GM19238 (cell line): ENCODE measurements around the gene AGPAT3.

Experiments used
- DNase-seq: peaks from one replicate; pipeline ENCODE4 v3.0.0; 2011; ENCODE audit warnings: low spot score; ENCODE audit not compliant: insufficient read length

The AGPAT3 gene

GRCh38 chr21:43905726-43906455 lies 40.9 kb downstream of the AGPAT3 start:
- DNase-seq = no peak

GRCh38 chr21:43906585-43907370 lies 41.8 kb downstream of the AGPAT3 start:
- DNase-seq = no peak

- DNase-seq = no peak
Measured at GRCh38 chr21:43907751-43908150, 42.7 kb downstream of the AGPAT3 start.

GRCh38 chr21:43908167-43908566 lies 43.1 kb downstream of the AGPAT3 start:
- no peak for DNase-seq

- no peak for DNase-seq
Measured at GRCh38 chr21:43909741-43910400, 44.8 kb downstream of the AGPAT3 start.

GRCh38 chr21:43910460-43910859 lies 45.4 kb downstream of the AGPAT3 start:
- no peak for DNase-seq

GRCh38 chr21:43911015-43911934 lies 46.3 kb downstream of the AGPAT3 start:
- no peak for DNase-seq

GRCh38 chr21:43911935-43912487 lies 47.0 kb downstream of the AGPAT3 start:
- no peak for DNase-seq

GRCh38 chr21:43912500-43912899 lies 47.5 kb downstream of the AGPAT3 start:
- DNase-seq = no peak

- DNase-seq = no peak
Measured at GRCh38 chr21:43912910-43913309, 47.9 kb downstream of the AGPAT3 start.

GRCh38 chr21:43913928-43914327 lies 48.9 kb downstream of the AGPAT3 start:
- no peak for DNase-seq

- no peak for DNase-seq
Measured at GRCh38 chr21:43916076-43916475, 51.1 kb downstream of the AGPAT3 start.

GRCh38 chr21:43916691-43917514 lies 51.9 kb downstream of the AGPAT3 start:
- peak; percentile 74 for DNase-seq

GRCh38 chr21:43917515-43918384 lies 52.7 kb downstream of the AGPAT3 start:
- no peak for DNase-seq

- DNase-seq = no peak
Measured at GRCh38 chr21:43918385-43918947, 53.4 kb downstream of the AGPAT3 start.

GRCh38 chr21:43919283-43919682 lies 54.3 kb downstream of the AGPAT3 start:
- DNase-seq = no peak

GRCh38 chr21:43919871-43920801 lies 55.1 kb downstream of the AGPAT3 start:
- DNase-seq = no peak

- DNase-seq = peak; percentile 43
Measured at GRCh38 chr21:43921571-43921978, 56.6 kb downstream of the AGPAT3 start.
